ENCODE measurements around the gene LIMA1.
A peak's percentile ranks its signal among the peaks of the same experiment; 100 is the strongest.
"Not testable (repeated sequence)": the region's sequence is repeated elsewhere in the genome, so short reads cannot be mapped to it uniquely, and the experiment has no call there.

The LIMA1 gene

DNA sequence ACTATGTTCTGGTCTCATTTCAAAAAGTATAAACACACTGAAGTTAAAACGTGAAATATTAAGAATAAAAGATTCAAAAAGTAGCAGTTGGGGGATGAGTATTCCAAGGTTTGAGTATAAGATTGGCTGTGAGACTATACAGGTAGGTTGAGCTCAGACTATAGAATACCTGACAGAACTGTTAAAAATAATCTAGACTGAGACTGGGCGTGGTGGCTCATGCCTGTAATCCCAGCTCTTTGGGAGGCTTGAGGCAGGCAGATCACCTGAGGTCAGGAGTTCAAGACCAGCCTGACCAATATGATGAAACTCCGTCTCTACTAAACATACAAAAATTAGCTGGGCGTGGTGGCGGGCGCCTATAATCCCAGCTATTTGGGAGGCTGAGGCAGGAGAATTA is 64.3 kb downstream of the LIMA1 start:
- H3K4me1 ChIP-seq (ENCODE audit: control insufficient read depth, insufficient read depth, low read length, poor library complexity, severe bottlenecking); H3K27ac ChIP-seq (ENCODE audit: low read depth, low read length, severe bottlenecking); H3K4me3 ChIP-seq (ENCODE audit: extremely low read depth, insufficient read depth, low read length, poor library complexity, severe bottlenecking); H3K9me3 ChIP-seq (ENCODE audit: control insufficient read depth, low read length): not testable (repeated sequence)
- WGBS, 2 experiments (ENCODE audit: insufficient coverage in 2 of 2) = 89 to 94% methylated on average over 3 to 4 of the region's 6 CpGs
- peaks cover 19% of the 10 kb centered on the region for H3K36me3 ChIP-seq (ENCODE audit: control insufficient read depth, insufficient read depth, low read length)

GRCh38 chr12:50218386-50218785 is 64.9 kb downstream of the LIMA1 start:
- H3K4me3 ChIP-seq (ENCODE audit: extremely low read depth, insufficient read depth, low read length, poor library complexity, severe bottlenecking) = no peak overlapping the region
- no peak overlapping the region for H3K27ac ChIP-seq (ENCODE audit: low read depth, low read length, severe bottlenecking)
- H3K4me1 ChIP-seq (ENCODE audit: control insufficient read depth, insufficient read depth, low read length, poor library complexity, severe bottlenecking) = no peaks in the 10 kb centered on the region
- 100% methylated on average over 1 to 4 of the region's 4 CpGs for WGBS, 2 experiments (ENCODE audit: insufficient coverage in 2 of 2)
- H3K36me3 ChIP-seq (ENCODE audit: control insufficient read depth, insufficient read depth, low read length) = peaks cover 19% of the 10 kb centered on the region
- H3K9me3 ChIP-seq (ENCODE audit: control insufficient read depth, low read length) = no peaks in the 10 kb centered on the region

GRCh38 chr12:50217202-50217601 is 66.1 kb downstream of the LIMA1 start:
- Histone ChIP-seq H3K27ac (ENCODE audit: low read depth, low read length, severe bottlenecking) (no peak overlapping the region), H3K36me3 (ENCODE audit: control insufficient read depth, insufficient read depth, low read length) (peaks cover 26% of the 10 kb centered on the region), H3K4me1 (ENCODE audit: control insufficient read depth, insufficient read depth, low read length, poor library complexity, severe bottlenecking) (peaks cover 1% of the 10 kb centered on the region), H3K4me3 (ENCODE audit: extremely low read depth, insufficient read depth, low read length, poor library complexity, severe bottlenecking) (no peak overlapping the region), H3K9me3 (ENCODE audit: control insufficient read depth, low read length) (no peaks in the 10 kb centered on the region)
- 100% methylated on average over 1 of the region's 1 CpG; no CpG with 5 or more reads in 1 of the 2 experiments for WGBS, 2 experiments (ENCODE audit: insufficient coverage in 2 of 2)

- H3K27ac ChIP-seq (ENCODE audit: low read depth, low read length, severe bottlenecking) = no peak overlapping the region
- H3K4me1 ChIP-seq (ENCODE audit: control insufficient read depth, insufficient read depth, low read length, poor library complexity, severe bottlenecking) = peaks cover 11% of the 10 kb centered on the region
- 80% methylated on average over 1 of the region's 3 CpGs; no CpG with 5 or more reads in 1 of the 2 experiments for WGBS, 2 experiments (ENCODE audit: insufficient coverage in 2 of 2)
- no peaks in the 10 kb centered on the region for H3K9me3 ChIP-seq (ENCODE audit: control insufficient read depth, low read length)
- no peak overlapping the region for H3K4me3 ChIP-seq (ENCODE audit: extremely low read depth, insufficient read depth, low read length, poor library complexity, severe bottlenecking)
- H3K36me3 ChIP-seq (ENCODE audit: control insufficient read depth, insufficient read depth, low read length) = peaks cover 34% of the 10 kb centered on the region
Observed at GRCh38 chr12:50215033-50215432, 68.3 kb downstream of the LIMA1 start.

DNA sequence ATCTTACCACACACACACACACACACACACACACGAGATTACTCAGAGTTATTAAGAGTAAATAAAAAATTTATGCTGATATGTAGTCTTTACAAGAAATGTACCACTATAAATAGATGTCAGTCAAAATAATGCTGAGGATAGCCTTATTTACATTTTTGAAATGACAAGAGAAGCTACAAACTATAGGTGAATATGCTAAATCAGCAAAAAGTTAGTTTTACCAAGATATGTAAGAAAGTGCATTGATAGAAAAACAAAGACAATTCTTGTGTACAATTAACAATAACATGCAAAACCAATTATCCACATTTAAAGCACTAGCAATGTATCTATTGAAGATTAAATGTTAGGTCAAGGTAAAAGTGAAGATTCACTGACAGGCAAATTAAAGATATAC is 69.3 kb downstream of the LIMA1 start:
- peaks cover 39% of the 10 kb centered on the region for H3K36me3 ChIP-seq (ENCODE audit: control insufficient read depth, insufficient read depth, low read length)
- peaks cover 11% of the 10 kb centered on the region for H3K4me1 ChIP-seq (ENCODE audit: control insufficient read depth, insufficient read depth, low read length, poor library complexity, severe bottlenecking)
- H3K27ac ChIP-seq (ENCODE audit: low read depth, low read length, severe bottlenecking) = no peak overlapping the region

GRCh38 chr12:50213439-50213838 is 69.9 kb downstream of the LIMA1 start:
- Histone ChIP-seq H3K36me3 (ENCODE audit: control insufficient read depth, insufficient read depth, low read length) (peaks cover 40% of the 10 kb centered on the region), H3K4me3 (ENCODE audit: extremely low read depth, insufficient read depth, low read length, poor library complexity, severe bottlenecking) (no peak overlapping the region), H3K4me1 (ENCODE audit: control insufficient read depth, insufficient read depth, low read length, poor library complexity, severe bottlenecking) (peaks cover 11% of the 10 kb centered on the region), H3K9me3 (ENCODE audit: control insufficient read depth, low read length) (no peaks in the 10 kb centered on the region), H3K27ac (ENCODE audit: low read depth, low read length, severe bottlenecking) (no peak overlapping the region)
- WGBS, 2 experiments (ENCODE audit: insufficient coverage in 2 of 2) = no CpG with 5 or more reads among the region's 2 CpGs

More for the DNA sequence above, 69.3 kb downstream of the LIMA1 start:
- Histone ChIP-seq H3K9me3 (ENCODE audit: control insufficient read depth, low read length) (no peaks in the 10 kb centered on the region), H3K4me3 (ENCODE audit: extremely low read depth, insufficient read depth, low read length, poor library complexity, severe bottlenecking) (no peak overlapping the region)
- no CpG with 5 or more reads among the region's 1 CpG for WGBS, 2 experiments (ENCODE audit: insufficient coverage in 2 of 2)

GRCh38 chr12:50212071-50212467 is 71.3 kb downstream of the LIMA1 start:
- H3K9me3 ChIP-seq (ENCODE audit: control insufficient read depth, low read length) = no peaks in the 10 kb centered on the region
- peak overlapping the region; percentile 62 for H3K27ac ChIP-seq (ENCODE audit: low read depth, low read length, severe bottlenecking)
- H3K4me3 ChIP-seq (ENCODE audit: extremely low read depth, insufficient read depth, low read length, poor library complexity, severe bottlenecking) = no peak overlapping the region
- 100% methylated on average over 1 of the region's 2 CpGs; no CpG with 5 or more reads in 1 of the 2 experiments for WGBS, 2 experiments (ENCODE audit: insufficient coverage in 2 of 2)
- H3K36me3 ChIP-seq (ENCODE audit: control insufficient read depth, insufficient read depth, low read length) = peaks cover 43% of the 10 kb centered on the region
- H3K4me1 ChIP-seq (ENCODE audit: control insufficient read depth, insufficient read depth, low read length, poor library complexity, severe bottlenecking) = peaks cover 11% of the 10 kb centered on the region

- WGBS, 2 experiments (ENCODE audit: insufficient coverage in 2 of 2) = 87 to 90% methylated on average over 2 to 3 of the region's 6 CpGs
- Histone ChIP-seq H3K9me3 (ENCODE audit: control insufficient read depth, low read length) (no peaks in the 10 kb centered on the region), H3K27ac (ENCODE audit: low read depth, low read length, severe bottlenecking) (peak overlapping the region; percentile 62), H3K36me3 (ENCODE audit: control insufficient read depth, insufficient read depth, low read length) (peaks cover 46% of the 10 kb centered on the region), H3K4me1 (ENCODE audit: control insufficient read depth, insufficient read depth, low read length, poor library complexity, severe bottlenecking) (peaks cover 11% of the 10 kb centered on the region), H3K4me3 (ENCODE audit: extremely low read depth, insufficient read depth, low read length, poor library complexity, severe bottlenecking) (no peak overlapping the region)
Observed at GRCh38 chr12:50211392-50212070, 71.8 kb downstream of the LIMA1 start.

DNA sequence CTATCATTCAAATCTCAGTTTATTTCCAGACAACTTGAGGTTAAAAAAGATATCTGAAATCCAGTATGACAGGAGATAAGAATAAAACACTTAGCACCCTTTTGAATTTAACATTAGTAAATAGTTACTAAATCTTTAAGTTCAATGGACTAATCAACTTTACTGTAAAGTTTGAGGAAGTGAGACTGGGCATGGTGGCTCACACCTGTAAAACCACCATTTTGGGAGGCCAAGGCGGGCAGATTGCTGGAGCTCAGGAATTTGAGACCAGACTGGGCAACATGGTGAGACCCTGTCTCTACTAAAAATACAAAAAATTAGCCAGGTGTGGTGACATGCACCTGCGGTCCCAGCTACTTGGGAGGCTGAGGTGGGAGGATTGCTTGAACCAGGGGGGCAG is 75.9 kb downstream of the LIMA1 start:
- no peaks in the 10 kb centered on the region for H3K9me3 ChIP-seq (ENCODE audit: control insufficient read depth, low read length)
- no peak overlapping the region for H3K4me3 ChIP-seq (ENCODE audit: extremely low read depth, insufficient read depth, low read length, poor library complexity, severe bottlenecking)
- 75 to 90% methylated on average over 1 to 2 of the region's 2 CpGs for WGBS, 2 experiments (ENCODE audit: insufficient coverage in 2 of 2)
- H3K4me1 ChIP-seq (ENCODE audit: control insufficient read depth, insufficient read depth, low read length, poor library complexity, severe bottlenecking) = peaks cover 25% of the 10 kb centered on the region
- H3K36me3 ChIP-seq (ENCODE audit: control insufficient read depth, insufficient read depth, low read length) = peaks cover 68% of the 10 kb centered on the region
- H3K27ac ChIP-seq (ENCODE audit: low read depth, low read length, severe bottlenecking) = no peak overlapping the region

DNA sequence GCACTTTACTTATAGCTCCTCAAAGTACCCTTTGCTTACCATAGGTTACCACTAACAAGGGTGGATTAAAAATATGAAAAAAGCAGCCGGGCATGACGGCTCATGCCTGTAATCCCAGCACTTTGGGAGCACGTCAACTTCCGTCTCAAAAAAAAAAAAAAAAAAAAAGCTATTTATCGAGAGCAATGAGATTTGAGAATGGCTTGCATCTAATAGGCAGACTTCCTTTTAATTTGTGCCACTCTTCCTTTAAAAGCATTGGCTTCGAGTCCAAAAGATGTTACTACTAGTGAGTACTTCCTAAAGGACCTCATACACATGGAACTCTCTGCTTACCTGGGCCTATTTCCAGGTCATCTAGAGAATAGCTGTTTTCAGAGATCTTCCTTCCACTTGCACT is 77.7 kb downstream of the LIMA1 start:
- Histone ChIP-seq H3K36me3 (ENCODE audit: control insufficient read depth, insufficient read depth, low read length) (peaks cover 77% of the 10 kb centered on the region), H3K9me3 (ENCODE audit: control insufficient read depth, low read length) (no peaks in the 10 kb centered on the region), H3K4me1 (ENCODE audit: control insufficient read depth, insufficient read depth, low read length, poor library complexity, severe bottlenecking) (peaks cover 24% of the 10 kb centered on the region), H3K27ac (ENCODE audit: low read depth, low read length, severe bottlenecking) (no peak overlapping the region), H3K4me3 (ENCODE audit: extremely low read depth, insufficient read depth, low read length, poor library complexity, severe bottlenecking) (no peak overlapping the region)
- 90 to 100% methylated on average over 4 to 5 of the region's 6 CpGs for WGBS, 2 experiments (ENCODE audit: insufficient coverage in 2 of 2)

- no peak overlapping the region for H3K4me3 ChIP-seq (ENCODE audit: extremely low read depth, insufficient read depth, low read length, poor library complexity, severe bottlenecking)
- peaks cover 83% of the 10 kb centered on the region for H3K36me3 ChIP-seq (ENCODE audit: control insufficient read depth, insufficient read depth, low read length)
- H3K9me3 ChIP-seq (ENCODE audit: control insufficient read depth, low read length) = no peaks in the 10 kb centered on the region
- peaks cover 24% of the 10 kb centered on the region for H3K4me1 ChIP-seq (ENCODE audit: control insufficient read depth, insufficient read depth, low read length, poor library complexity, severe bottlenecking)
- no peak overlapping the region for H3K27ac ChIP-seq (ENCODE audit: low read depth, low read length, severe bottlenecking)
- WGBS, 2 experiments (ENCODE audit: insufficient coverage in 2 of 2) = no CpG with 5 or more reads among the region's 2 CpGs
Observed at GRCh38 chr12:50203691-50204090, 79.6 kb downstream of the LIMA1 start.

Data from mesodermal cell (in vitro differentiated cells).